Inflammatory macrophage (primary cell): ENCODE measurements around the gene KCNMA1.

Experiments used
- DNase-seq, 2 donors: peaks; one replicate each; pipeline ENCODE4 v3.0.0-alpha.2; 2020 to 2022

KCNMA1 gene

GRCh38 chr10:77261146-77261545 lies 376.5 kb downstream of the KCNMA1 start:
- DNase-seq, result peak; percentile 29 to 30

GRCh38 chr10:77259171-77259874 lies 378.3 kb downstream of the KCNMA1 start:
- no peak for DNase-seq

- no peak for DNase-seq
These were observed 381.3 kb downstream of the KCNMA1 start for GRCh38 chr10:77256346-77256745.

- no peak for DNase-seq
These were observed 384.0 kb downstream of the KCNMA1 start for GRCh38 chr10:77253556-77254064.

- DNase-seq, result no peak
These were observed 384.5 kb downstream of the KCNMA1 start for GRCh38 chr10:77253147-77253545.

GRCh38 chr10:77252380-77253146 lies 385.0 kb downstream of the KCNMA1 start:
- DNase-seq, result no peak

GRCh38 chr10:77251297-77252013 lies 386.2 kb downstream of the KCNMA1 start:
- peak in 1 of 2 donors; percentile 36 for DNase-seq

GRCh38 chr10:77249901-77250459 lies 387.6 kb downstream of the KCNMA1 start:
- no peak for DNase-seq

GRCh38 chr10:77248104-77248790 lies 389.4 kb downstream of the KCNMA1 start:
- no peak for DNase-seq

GRCh38 chr10:77247031-77247990 lies 390.3 kb downstream of the KCNMA1 start:
- peak; percentile 38 to 60 for DNase-seq

- DNase-seq, result peak; percentile 82 to 89
These were observed 391.7 kb downstream of the KCNMA1 start for GRCh38 chr10:77245953-77246352.

- no peak for DNase-seq
These were observed 392.9 kb downstream of the KCNMA1 start for GRCh38 chr10:77244746-77245145.

- DNase-seq, result peak in 1 of 2 donors; percentile 32
These were observed 393.3 kb downstream of the KCNMA1 start for GRCh38 chr10:77244286-77244685.

GRCh38 chr10:77241350-77241725 lies 396.3 kb downstream of the KCNMA1 start:
- DNase-seq, result no peak

- no peak for DNase-seq
These were observed 396.8 kb downstream of the KCNMA1 start for GRCh38 chr10:77240706-77241349.

GRCh38 chr10:77240041-77240652 lies 397.5 kb downstream of the KCNMA1 start:
- DNase-seq, result no peak

GRCh38 chr10:77237120-77237519 lies 400.5 kb downstream of the KCNMA1 start:
- no peak for DNase-seq

- no peak for DNase-seq
These were observed 400.9 kb downstream of the KCNMA1 start for GRCh38 chr10:77236700-77237099.

- no peak for DNase-seq
These were observed 401.6 kb downstream of the KCNMA1 start for GRCh38 chr10:77236029-77236428.

- DNase-seq, result no peak
These were observed 403.0 kb downstream of the KCNMA1 start for GRCh38 chr10:77234599-77234998.
